CD4-positive, alpha-beta T cell treated with Interferon alpha-2 for 1 hour (primary cell): ENCODE data around the gene NMT1.
"Not testable (repeated sequence)": the region's sequence is repeated elsewhere in the genome, so short reads cannot be mapped to it uniquely, and the experiment has no call there.

ENCODE experiments used
- DNase-seq, 2 donors: peaks; one replicate each; pipeline ENCODE4 v3.0.0-alpha.2; 2020 to 2022

The NMT1 gene

GRCh38 chr17:45123930-45124796 lies 63.0 kb downstream of the NMT1 start:
- DNase-seq: peak; percentile 18 to 42

GRCh38 chr17:45124797-45125122 lies 63.6 kb downstream of the NMT1 start:
- DNase-seq: not testable (repeated sequence)

GRCh38 chr17:45125509-45125908 lies 64.4 kb downstream of the NMT1 start:
- no peak for DNase-seq

- no peak for DNase-seq
Observed at GRCh38 chr17:45127207-45127547, 66.1 kb downstream of the NMT1 start.

- no peak for DNase-seq
Observed at GRCh38 chr17:45127548-45128300, 66.6 kb downstream of the NMT1 start.

DNA sequence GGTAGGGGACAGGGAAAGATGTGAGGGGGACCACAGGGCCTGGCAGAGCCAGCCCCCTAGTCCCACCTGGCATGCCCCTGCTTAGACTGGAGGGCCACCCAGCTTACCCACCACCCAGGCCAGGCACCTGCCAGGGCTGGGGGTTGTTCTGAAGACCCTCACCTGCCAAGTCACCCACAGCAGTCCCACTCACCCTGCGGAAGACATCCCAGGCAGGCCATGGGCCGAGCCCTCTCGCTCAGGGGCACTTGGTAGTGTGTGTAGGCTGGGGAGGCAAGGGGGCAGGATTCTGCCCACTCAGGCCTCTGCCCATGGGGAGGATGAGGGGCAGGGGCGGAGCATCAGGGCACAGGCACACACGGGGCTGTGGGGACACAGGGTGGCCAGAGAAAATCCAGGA lies 67.2 kb downstream of the NMT1 start:
- DNase-seq: no peak

- DNase-seq: no peak
Observed at GRCh38 chr17:45128989-45129388, 67.9 kb downstream of the NMT1 start.

DNA sequence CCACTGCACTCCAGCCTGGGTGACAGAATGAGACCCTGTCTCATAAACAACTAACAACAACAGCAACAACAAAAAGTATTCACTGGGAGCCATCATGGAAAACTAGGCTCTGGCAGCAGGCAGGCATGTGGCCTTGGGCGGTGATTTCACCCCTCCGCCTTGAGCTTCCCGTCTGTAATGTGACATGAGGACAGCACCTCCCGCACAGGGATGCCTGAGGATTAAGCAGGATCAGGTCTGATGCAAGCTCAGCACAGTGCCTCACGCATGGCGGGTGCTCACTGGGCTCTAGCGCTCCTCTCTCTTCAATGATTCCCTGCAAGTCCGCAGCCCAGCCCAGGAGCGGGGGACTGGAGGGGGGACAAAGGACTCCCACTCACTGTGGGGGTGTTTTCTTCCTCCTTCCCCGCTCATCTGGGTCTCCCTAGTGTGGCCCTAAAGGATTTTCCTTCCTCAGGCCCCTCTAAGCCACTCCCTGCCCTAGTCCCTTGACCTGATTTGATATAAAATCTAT lies 68.4 kb downstream of the NMT1 start:
- DNase-seq: no peak

DNA sequence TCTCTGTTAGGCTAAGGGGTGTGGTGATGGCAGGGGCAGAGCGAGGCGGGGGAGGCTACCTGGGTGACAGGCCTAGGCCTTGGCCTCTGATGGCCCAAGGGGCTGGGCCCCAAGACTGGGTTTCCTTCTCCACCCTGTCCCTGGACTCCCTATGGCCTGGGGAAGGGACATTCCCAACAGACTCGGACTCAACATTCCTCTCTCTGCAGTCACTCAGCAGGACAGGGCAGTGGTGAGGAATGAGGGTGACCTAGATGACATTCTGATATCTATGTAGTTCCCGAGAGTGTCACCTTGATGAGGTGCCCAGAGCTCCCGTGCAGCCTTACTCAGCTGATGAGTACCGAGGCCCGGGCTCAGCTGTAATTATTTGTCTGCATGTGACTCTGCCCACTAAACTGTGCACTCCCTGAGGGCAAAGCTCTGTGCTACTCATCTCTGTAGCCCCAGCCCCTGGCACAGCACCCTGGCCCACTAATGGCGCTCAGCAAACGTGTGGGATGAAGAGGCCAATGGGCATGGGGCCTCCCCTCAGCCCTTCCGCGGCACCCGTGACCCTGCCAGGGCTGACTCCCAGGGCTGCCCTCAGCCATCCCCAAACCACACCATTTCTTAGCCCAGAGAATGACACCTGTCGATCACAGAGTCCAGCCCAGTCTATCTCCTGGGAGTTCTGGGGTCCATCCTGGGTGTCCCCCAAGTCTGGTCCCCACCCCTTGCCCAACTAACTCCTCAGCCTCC lies 69.0 kb downstream of the NMT1 start:
- no peak for DNase-seq

DNA sequence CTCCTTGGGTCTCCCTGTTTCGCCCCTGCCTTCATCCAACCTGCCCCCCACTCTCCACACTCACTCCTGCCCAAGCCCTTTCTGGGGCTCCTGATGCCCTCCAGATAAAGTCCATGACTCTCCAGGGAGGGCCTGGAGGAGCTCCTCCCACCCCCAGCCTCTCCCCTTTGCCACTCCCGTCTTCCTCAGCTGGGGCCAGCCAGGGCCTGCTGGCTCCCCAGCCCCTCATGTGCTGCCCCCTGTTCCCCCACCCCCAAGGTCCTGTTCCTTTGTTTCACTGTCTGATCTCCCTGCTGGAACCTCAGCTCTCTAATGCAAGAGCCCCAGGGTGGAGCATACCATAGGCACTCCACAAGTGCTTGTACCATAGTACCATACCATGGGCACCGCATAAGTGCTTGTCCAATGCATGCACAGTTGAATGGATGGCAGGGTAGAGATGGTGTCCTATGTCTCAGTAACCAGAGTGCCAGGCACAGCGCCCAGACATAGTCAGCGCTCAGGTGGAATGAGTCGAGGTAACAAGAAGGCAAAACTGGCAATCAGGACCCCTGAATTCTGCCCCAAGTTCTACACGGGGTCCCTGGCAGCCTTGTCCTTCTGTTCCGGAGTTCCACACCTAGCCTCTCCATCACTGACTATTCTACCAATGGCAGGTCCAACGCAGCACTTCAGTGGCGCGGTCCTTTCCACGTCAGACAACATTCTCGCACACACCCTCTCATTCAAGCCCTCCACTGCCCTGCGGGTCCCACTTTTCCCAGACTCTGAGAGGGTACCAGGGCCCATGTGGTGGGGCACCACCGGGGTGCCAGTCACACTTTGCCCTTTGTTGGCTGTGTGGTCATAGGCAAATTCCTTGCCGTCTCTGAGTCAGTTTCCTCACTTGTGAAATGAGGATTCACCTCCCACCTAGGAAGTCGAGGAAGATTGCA lies 69.8 kb downstream of the NMT1 start:
- no peak for DNase-seq

- DNase-seq: peak; percentile 16 to 45
Observed at GRCh38 chr17:45131616-45132319, 70.7 kb downstream of the NMT1 start.

GRCh38 chr17:45132320-45132571 lies 71.1 kb downstream of the NMT1 start, which contains the start of gene PLCD3:
TSS of gene PLCD3 (minus strand) at chr17:45132515. CDS start at chr17:45132410, 105 bp downstream.
- DNase-seq: no peak

DNA sequence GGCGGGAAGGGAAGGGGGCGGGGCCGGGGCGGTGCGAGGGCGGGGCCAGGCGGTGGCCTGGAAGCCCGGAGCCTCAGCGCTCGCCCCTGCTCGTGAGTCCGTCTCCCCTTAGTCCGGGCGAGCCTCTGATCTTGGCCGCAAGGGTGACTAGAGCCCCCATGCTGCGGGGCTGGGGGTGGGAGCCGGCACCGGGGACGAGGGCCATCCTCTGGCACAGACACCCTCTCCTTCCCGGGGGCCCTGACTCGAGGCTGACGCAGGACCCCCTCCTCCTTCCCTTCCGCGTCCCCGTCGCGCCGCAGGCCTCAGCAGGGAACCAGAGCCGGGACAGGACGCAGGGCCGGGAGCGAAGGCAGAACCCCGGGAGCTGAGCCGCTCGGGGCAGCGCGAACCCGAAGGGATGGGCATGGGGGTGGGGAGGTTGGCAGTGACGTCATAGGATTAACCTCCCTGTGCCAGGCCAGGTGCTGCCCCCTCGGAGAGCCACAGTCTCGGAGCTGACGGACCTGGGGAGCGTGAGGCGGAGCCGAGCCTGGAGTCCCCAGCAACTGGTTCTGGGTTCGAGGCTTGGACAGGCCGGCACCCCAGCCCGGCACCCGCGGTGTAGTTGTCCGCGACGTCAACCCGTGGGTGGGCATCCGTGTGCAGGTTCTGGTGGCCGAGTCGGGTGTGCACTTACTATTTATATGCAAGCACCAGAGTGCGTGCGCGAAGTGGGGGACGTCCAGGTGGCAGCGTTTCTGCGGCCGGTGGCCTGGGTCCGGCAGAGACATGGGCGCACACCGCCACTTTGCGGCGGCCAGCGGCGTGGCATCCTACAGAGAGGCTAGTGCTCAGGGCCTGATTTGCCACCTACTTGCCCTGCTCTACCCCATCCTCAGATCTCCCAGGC lies 71.7 kb downstream of the NMT1 start:
- DNase-seq: peak; percentile 69 to 78

DNA sequence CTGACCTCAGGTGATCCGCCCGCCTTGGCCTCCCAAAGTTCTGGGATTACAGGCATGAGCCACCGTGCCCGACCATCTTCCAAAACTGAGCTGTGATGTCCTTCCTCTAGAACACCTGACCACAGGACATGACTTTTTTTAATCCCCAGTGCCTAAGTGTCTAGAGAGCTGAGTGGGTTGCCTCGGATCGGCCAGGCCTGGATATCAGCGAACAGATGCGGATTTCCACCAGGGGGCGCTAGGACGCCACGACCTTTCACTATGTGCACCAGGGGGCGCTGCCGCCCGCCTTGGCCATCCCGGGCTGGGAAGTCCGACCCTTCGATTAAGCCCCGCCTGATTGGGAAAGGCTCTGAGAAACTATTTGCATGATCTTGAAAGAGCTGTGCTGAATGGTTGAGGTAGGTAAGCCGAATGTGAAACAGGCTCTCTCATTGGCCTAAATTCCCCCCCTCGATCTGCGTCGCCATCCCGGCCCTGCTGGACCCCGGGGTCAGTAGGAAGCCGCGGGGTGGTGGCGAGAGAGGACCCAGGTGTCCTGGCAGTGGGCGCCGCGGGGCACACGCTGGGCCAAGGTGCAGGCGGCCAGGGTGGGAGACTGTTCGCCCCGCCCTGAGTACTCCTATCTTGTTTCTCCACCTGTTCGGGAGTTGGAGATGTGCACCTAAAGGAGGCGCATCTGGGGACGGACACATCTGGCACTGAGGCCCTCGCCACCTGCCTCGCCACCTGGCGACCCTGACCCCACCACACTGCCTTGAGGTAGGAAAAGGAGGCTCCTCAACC lies 74.3 kb downstream of the NMT1 start, which contains the start of gene ACBD4:
Gene ACBD4, plus strand, starts transcription at position 496 of the 786 bp plus-strand sequence. CDS start 458 bp downstream, outside the sequence.
- DNase-seq: peak; percentile 96 to 98

DNA sequence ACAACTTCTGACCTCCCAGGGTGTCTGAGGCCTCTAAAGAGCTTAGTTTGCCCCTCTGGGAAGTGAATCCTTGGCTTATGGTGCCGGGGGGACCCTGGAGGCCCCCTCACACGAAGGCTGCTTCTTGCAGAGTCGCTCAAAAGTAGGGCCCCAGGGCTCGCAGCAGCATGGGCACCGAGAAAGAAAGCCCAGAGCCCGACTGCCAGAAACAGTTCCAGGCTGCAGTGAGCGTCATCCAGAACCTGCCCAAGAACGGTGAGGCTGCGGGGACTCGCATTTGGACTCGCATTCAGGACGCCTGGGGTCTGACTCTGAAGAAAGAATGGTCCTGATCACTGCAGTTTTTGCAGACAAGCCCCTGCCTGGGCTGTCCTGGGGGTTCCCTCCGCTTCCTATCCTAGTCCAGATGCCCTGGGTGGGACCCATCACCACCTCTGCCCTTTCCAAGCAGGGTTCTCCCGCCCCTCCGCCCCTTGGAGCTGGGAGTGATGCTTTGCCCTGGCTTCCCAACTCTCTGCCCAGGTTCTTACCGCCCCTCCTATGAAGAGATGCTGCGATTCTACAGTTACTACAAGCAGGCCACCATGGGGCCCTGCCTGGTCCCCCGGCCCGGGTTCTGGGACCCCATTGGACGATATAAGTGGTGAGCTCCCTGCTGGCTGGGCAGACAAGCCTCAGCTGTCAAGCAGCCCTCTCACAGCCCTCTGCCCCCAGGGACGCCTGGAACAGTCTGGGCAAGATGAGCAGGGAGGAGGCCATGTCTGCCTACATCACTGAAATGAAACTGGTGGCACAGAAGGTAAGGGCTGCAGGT lies 75.1 kb downstream of the NMT1 start:
- no peak for DNase-seq

- DNase-seq: no peak
Observed at GRCh38 chr17:45136846-45137560, 75.9 kb downstream of the NMT1 start.

- DNase-seq: no peak
Observed at GRCh38 chr17:45137561-45138305, 76.6 kb downstream of the NMT1 start.
